GM12892 (cell line): ENCODE data around the gene SLC2A4.

ENCODE experiments used
- POLR2AphosphoS5 ChIP-seq: IDR thresholded peaks from 2 replicates; pipeline ENCODE4 v1.6.1; 2011; ENCODE audit warnings: low read depth, low read length, control low read depth
- TAF1 ChIP-seq: IDR thresholded peaks from 2 replicates; pipeline ENCODE4 v1.6.1; 2011; ENCODE audit warnings: low read depth, mild to moderate bottlenecking, control low read depth, low read length, borderline replicate concordance

DNA sequence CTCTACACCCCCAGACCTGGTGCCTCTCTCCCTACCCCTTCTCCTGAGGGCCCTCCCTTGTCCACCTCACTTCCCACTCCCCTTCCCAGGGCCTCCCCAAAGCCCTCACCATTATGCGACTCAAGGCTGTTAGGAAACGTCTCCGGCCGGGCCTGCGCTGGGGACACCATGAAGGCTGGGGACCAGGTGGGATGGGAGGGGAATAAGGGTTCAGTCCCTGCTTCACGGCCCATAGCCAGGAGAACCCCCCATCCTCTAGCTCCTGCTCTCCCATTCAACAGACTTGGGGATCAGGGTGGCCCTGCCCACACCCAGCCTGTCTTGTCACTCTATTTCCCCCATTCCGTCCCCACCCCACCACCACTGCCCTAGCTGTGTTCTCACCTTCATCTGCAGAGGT lies 45.5 kb downstream of the SLC2A4 start:
- TF ChIP-seq POLR2AphosphoS5 = no peak
- no peak for TF ChIP-seq TAF1
